GM21619 (cell line): Measurements from ENCODE around the gene SATB2.

ENCODE experiments used
- ATAC-seq: cut with Tn5 transposase; IDR thresholded peaks from one replicate; pipeline ENCODE4 v1.9.1; 2021; ENCODE audit not compliant: unreplicated experiment

The SATB2 gene

GRCh38 chr2:199336546-199336945 is 121.2 kb downstream of the SATB2 start:
- no peak for ATAC-seq

GRCh38 chr2:199335502-199335901 is 122.2 kb downstream of the SATB2 start:
- no peak for ATAC-seq

- no peak for ATAC-seq
These were observed 128.3 kb downstream of the SATB2 start for GRCh38 chr2:199329466-199329865.

GRCh38 chr2:199329031-199329430 is 128.7 kb downstream of the SATB2 start:
- no peak for ATAC-seq

GRCh38 chr2:199325881-199326280 is 131.9 kb downstream of the SATB2 start:
- ATAC-seq = no peak

GRCh38 chr2:199322151-199322550 is 135.6 kb downstream of the SATB2 start:
- no peak for ATAC-seq

GRCh38 chr2:199317646-199318045 is 140.1 kb downstream of the SATB2 start:
- ATAC-seq = no peak

GRCh38 chr2:199316851-199317250 is 140.9 kb downstream of the SATB2 start:
- ATAC-seq = no peak

GRCh38 chr2:199315299-199316179 is 142.2 kb downstream of the SATB2 start:
- no peak for ATAC-seq

- ATAC-seq = no peak
These were observed 144.8 kb downstream of the SATB2 start for GRCh38 chr2:199312931-199313330.

- ATAC-seq = no peak
These were observed 146.8 kb downstream of the SATB2 start for GRCh38 chr2:199310771-199311585.

GRCh38 chr2:199309973-199310372 is 147.8 kb downstream of the SATB2 start:
- ATAC-seq = no peak

- no peak for ATAC-seq
These were observed 148.3 kb downstream of the SATB2 start for GRCh38 chr2:199309411-199309810.

- ATAC-seq = no peak
These were observed 149.2 kb downstream of the SATB2 start for GRCh38 chr2:199308567-199308966.

GRCh38 chr2:199307461-199307860 is 150.3 kb downstream of the SATB2 start:
- no peak for ATAC-seq

- no peak for ATAC-seq
These were observed 151.6 kb downstream of the SATB2 start for GRCh38 chr2:199306116-199306515.

- no peak for ATAC-seq
These were observed 154.0 kb downstream of the SATB2 start for GRCh38 chr2:199303728-199304177.

- ATAC-seq = no peak
These were observed 154.9 kb downstream of the SATB2 start for GRCh38 chr2:199302851-199303250.

GRCh38 chr2:199288424-199288823 is 169.3 kb downstream of the SATB2 start:
- ATAC-seq = no peak

GRCh38 chr2:199282309-199282708 is 175.4 kb downstream of the SATB2 start:
- ATAC-seq = no peak

- no peak for ATAC-seq
These were observed 178.6 kb downstream of the SATB2 start for GRCh38 chr2:199279146-199279545.

GRCh38 chr2:199278099-199278498 is 179.6 kb downstream of the SATB2 start:
- no peak for ATAC-seq
